Daoy (cell line): Measurements from ENCODE around the gene ARAP1. TPM values are rescaled to one million over a fixed set of nuclear protein-coding genes. Genes with fewer than 3 reads are reported as not detected.

Source experiments
- DNase-seq: peaks from one replicate; pipeline ENCODE4 v3.0.0-alpha.2; 2015; ENCODE audit warnings: low read depth
- total RNA-seq: library from RNA; depleted of rRNA; stranded (reverse); fragments of >200 nt; shearing (Covaris generic); gene quantifications from 2 replicates; pipeline ENCODE4 v1.2.3, GENCODE V29; 2014

ARAP1 gene
- total RNA-seq, 1 experiment from 2014 or later: 55.7 TPM

DNA sequence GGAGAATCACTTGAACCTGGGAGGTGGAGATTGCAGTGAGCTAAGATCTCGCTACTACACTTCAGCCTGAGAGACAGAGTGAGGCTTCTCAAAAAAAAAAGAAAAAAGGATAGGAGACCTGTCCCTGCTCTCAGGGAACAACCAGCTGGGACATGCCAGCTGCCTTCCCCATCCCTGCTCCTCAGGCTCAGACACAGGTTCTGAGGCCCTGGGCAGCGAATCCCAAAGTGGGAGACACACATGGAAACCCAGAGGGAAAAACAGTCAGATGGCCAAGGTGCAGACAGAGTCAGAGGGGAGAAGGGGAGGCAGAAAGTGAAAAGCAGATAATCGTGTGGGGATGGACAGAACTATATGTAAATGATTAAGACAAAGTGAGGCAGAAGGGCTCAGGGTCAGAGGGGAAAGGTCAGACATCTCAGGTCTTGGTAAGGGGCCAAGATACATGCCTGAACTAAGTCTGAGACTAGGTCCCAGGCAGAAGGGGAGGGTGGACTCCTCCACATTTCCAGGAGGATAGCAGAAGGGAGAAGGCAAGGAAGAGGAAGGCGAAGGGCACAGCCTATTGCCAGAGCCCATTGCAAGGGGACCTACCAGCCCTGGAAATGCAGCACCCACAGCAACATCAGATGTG is 27.4 kb upstream of the ARAP1 start:
- DNase-seq: no peak

DNA sequence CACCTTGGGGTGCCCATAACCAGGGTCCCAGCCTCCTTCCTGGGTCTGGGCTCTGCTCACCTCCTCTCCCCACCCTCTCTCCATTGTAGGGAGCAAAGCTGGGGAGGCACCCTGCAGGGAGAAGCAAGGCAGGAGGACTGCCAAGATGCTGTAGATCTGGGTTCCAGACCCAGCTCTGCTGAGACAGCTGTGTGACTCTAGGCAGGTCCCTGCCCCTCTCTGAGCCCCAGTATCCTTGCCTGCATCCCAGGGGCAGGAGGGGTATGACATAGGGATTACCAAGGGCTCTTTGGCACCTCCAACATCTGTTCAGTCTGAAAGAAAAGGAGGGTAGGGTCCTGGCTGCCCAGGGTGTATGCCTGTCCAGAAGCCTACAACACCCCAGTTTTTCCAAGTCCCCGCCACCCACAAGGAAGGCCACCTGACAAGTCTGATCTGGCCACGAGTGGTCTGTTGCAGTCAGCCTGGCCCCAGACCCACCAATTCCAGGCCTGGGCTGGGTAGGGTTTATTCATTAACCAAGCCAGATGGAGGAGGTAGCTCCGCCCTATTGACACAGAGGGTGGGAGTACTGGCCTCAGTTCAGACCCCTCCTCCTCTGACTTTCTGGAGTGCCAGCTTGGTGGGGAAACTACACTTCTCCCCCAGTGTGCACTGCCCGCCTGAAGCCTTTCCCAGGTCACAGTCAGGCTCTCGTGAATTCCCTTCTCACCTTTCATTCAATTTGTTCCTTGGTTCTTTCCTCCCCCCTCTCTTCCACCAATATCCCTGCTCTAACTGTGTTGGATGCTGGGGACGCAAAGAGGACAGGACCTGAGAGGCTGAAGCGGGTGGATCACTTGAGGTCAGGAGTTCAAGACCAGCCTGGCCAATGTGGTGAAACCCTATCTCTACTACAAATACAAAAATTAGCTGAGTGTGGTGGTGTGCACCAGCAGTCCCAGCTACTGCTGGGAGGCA is 26.6 kb upstream of the ARAP1 start:
- no peak for DNase-seq

DNA sequence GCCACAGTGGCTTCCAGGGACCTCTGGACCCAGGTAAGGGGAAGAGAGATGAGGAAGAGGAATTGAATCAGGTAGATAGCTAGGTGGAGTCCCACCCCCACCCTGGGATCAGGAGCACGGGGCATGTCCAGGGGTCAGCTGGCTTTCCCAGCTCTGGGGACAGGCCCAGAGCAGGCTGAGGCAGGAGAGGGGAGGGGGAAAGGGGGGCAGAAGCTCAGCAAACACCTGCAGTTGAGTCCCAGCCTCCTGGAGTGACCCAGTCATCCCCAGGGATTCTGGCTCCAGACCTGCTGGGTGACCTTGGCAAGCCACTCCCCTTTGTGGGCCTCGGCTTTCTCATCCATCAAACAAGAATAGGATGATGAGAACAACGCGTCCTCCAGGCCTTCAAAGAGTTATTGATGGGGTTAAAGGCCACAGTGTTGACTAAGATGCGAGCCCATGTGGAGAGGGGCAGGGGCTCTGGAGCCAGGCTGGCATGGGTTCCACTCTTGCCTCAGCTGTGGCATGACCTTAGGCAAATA is 25.6 kb upstream of the ARAP1 start:
- no peak for DNase-seq

DNA sequence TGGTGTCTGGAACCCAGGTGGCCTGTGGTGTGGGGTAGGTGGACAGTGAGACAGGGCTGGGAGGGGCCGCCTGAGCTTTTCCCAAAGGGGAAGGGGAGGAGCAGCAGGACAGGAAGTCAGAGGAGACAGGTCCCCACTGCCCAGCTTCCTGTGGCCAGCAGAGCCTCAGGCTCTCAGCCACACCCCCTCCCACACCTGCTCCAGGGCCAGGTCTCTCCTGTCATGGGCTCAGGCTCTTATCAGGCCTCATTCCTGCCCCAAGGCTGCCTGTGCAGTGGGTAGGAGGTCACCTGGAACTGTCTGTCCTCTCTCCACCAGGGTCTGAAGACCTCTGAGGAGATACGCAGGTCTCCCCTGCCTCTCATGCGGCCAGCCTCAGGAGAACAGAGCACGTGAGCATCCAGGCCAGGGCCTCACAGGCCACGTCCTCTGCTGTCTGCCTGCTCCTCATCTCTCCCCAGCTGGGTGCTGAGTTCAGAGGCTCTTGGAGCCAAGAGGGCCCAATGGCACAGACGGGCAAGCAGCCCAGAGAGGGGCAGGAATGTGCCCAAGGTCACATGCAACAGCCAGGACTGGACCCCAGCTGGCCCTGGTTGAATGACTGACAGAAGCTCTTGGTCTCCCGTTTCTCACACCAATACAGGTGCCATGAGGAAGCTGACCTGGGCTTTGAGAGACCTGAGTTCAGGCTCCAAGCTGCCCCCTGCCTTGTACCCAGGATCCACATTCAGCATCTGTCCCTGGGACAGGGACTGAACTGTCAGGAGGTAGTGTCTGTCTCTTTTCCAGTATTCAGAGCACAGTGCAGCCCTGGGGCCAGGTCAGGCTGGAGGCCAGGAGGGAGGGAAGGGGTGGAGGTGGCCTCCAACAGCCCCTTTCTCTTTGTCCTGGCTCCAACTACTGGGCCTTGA is 24.9 kb upstream of the ARAP1 start:
- peak; percentile 0 for DNase-seq

DNA sequence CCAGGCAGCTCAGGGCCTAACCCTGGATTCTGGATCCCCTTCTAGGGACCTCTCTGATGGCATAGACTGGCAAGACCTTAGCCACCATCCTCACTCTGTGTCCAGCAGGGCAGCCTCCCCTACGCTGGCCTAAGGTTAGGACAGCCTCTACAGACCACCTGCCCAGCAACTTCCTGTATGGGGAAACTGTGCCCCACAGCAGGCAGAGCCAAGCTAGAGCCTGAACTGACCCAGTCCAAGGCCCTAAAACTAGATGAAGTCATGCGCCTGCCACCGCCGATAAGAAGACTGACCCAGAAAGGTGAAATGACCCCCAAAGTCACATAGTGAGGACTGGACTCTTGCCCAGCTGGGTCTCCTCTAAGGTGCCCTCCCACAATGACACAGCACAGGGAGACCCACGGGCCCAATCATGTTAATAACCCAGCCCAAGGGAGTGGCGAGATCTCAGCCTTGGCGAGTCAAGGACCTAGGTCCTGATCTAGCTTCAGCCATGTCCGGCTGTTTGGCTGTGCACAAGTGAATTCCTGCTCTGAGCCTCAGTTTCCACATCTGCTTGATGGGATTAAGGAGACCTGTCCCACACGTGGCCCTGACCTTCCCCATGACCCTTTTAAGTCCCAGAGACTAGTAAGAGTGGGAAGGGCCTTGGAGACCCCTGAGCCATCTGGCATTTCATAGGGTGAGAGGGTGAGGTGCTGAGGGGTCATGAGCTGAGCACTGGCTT is 24.1 kb upstream of the ARAP1 start:
- no peak for DNase-seq

DNA sequence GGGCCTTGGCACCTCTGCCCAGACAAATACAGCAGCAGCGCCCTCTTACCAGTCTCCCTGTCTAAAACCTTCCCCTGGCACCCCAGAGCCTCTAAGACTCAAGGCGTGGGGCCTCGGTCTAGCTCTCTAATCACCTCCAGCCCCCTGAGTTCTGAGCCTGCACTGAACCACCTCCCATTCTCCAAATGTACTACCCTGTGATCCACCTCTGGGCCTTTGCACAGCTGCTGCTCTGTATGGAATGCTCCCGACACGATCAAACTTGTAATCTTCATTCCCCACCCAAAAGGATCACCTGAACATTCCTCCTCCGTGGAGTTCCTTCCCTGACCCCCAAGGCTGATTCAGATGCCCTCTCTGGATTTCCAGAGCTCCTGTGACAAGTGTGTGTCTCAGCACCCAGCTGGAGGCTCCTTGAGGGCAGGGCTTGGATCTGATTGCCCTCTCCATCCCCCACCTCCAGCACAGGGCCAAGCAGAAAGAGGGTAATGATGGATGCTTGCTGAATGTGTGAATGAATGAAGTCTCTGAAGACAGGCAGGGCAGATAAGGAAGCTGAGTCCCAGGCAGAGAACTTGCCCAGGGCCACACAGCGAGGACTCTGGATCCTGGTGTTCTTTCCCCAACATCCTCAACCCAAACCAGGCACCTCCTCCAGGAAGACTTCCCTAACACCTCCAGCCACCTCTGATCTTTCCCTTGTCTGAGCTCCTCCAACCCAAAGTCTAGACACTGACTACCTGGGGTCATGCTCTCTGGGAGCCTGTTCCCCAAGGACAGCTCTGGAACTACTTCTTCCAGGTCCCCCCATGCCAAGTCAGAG is 23.3 kb upstream of the ARAP1 start:
- no peak for DNase-seq

DNA sequence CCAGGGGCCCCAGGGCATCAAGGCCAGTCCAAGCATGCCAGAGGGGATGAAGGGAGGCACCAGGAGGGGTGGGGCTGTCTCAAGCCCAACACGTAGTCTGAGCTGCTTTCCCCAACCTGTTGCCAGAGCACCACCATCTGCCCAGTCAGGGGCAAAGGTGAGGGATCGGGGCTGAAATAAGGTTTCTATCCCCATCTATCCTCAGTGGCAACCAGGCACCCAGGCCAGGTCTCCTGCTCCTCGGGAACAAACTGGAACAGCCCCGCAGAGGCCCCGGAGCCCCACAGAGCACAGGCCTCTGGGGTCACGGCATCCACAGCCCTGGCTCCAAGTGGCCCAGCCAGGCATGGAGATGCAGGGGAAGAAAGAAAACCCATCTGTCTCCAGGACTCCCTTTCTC is 22.3 kb upstream of the ARAP1 start:
- no peak for DNase-seq

DNA sequence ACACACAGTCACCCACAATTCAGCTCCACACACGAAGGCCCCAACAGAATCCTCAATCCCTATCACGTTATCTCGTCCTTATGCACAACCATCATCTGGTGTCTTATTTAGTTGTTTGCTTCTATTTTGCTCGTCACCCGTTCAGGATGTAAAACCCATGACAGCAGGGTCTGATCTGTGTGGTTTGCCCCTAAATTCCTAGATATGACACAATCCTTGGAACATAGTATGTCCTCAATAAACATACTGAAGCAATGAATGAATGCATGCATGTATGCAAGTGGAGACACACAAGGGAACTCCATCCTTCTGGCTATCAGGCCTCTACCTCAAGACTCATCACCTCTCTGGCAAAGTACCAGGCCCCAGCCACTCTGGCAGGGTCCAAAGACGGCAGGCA is 21.5 kb upstream of the ARAP1 start:
- DNase-seq: no peak

DNA sequence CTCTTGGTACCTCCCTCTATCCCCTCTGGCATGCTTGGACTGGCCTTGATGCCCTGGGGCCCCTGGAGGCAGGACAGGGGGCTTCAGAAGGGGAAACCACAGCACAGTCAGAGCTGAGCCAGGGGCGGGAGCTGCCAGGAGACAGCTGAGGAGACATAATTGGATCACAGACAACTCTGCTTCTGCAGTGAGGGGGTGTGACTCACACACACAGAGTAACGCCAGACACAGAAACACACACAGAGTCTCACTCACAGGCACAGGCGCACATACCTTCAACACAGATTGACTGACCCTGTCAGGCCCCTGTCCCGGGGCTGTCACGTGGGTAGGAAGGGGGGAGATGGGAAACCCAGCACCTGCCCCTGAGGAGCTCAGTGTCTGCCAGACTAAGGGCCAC is 21.1 kb upstream of the ARAP1 start:
- DNase-seq: peak; percentile 84

DNA sequence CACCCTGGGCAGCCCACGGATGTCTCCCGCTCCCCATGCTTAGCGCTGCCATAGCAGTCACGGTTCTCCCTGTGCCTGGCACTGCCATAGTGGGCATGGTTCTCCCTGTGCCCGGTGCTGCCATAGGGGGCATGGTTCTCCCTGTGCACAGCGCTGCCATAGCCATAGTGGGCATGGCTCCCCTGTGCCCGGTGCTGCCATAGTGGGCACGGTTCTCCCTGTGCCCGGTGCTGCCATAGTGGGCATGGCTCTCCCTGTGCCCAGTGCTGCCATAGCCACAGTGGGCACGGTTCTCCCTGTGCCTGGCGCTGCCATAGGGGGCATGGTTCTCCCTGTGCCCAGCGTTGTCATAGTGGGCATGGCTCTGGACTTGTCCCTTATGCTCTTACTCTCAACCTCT is 19.9 kb upstream of the ARAP1 start:
- no peak for DNase-seq

DNA sequence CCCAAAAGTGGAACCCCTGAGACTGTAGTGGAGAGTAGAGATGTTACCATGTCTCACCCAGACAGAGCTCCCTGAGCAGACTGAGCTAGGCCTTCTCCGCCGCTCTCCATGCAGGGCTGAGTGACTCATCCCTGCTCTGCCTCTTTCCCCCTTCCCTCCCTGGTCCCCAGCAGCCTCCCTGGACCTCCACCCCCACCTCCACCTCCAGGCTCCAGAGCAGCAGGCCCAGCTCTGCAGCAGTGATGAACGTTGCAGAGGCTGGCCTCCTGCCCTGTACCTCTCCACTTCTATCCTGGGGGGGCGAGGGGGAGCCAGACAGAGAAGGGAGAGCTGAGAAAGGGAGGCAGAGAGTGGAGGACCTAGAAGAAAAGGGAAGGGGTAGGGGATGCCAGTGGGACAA is 19.3 kb upstream of the ARAP1 start:
- peak; percentile 79 for DNase-seq

DNA sequence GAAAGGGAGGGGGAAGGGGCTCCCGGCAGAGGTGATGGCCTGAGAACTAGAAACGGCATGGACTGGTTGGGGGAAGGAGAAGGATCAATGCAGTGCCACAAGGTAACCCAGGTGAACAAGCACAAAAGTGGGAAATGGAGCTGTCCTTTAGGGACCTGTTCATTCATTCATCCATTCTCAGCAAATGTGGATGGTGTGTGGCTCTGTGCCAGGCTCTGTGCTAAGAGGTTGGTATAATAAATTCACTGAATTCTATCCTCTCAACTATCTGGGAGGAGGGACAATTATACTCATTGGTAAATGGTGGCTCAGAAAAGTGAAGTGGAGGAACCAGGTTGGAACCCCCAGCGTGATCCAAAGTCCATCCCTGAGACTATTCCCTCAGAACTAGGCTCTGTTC is 18.6 kb upstream of the ARAP1 start:
- DNase-seq: no peak

DNA sequence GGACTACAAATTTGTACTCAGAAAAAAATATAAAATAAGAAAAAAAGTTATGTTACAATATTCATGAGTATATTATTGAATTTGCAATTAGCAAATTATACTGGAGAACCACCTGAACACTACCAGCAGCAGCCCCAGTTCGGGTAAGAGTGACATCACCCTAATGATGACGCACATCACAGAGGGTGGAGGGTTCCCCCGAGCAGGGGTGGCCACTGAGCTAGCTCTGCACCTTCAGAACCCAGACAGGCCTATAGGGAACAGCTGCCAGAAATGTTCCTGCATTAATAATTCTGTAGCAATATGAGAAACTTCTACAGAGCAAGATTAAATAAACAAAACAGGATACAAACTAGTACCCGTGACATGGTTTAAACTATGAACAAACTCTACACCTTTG is 17.5 kb upstream of the ARAP1 start:
- no peak for DNase-seq

DNA sequence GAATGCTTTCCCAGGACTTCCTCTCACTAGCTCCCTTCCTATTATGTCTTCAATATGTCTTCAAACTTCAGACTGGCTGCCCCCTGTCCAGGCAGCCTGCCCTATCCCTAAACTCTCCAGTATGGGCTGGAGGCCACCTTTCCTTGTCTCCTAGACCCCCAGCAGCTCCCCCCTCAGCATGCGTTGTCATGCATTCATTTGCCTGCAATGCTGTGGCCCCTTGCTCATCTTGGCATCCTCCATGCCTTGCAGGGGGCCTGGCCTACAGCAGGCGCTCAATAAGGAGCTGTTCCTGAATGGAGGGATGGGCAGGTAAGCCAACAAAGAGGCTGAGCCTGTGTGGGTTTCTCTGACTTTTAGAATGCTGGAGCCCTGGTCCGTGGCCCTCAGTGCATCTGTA is 16.4 kb upstream of the ARAP1 start:
- DNase-seq: no peak

DNA sequence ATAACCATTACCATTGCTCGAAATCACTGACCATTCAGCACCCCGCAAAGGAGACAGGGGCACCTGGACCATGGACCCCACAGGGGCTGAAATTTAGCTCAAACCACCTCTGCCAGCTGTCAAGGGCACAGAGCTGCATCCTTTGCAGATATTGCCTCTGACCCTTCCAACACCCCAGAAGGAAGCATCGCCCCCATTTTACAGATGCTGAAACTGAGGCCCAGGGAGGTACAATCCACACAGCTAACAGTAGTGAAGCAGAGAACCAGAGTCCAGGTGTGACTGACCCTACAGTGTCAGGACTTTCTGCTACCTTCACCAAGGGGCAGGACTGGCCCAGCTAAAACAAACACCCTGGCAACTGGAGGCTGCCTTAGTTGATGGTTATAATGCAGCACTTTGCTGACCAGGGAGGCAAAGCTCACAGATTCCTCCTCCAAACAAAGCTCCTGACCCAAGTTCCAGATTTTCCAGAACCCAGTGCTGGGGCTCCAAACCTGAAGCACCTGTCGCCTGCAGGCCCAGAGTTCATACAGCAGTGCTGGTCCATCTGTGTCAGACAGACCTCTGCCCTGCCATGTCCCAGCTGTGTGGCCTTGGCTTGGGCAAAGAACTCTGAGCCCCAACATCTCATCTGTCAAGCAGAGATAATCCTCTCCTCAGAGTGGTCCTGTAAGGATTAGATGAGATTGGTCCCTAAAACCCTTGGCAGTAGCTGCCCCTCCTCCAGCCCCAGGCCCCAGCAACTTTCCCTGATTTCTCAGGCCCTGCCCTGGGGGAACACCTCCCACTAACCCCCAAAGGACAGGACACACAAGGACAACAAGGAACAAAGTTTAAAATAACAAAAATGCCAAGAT is 15.2 kb upstream of the ARAP1 start:
- DNase-seq: no peak

DNA sequence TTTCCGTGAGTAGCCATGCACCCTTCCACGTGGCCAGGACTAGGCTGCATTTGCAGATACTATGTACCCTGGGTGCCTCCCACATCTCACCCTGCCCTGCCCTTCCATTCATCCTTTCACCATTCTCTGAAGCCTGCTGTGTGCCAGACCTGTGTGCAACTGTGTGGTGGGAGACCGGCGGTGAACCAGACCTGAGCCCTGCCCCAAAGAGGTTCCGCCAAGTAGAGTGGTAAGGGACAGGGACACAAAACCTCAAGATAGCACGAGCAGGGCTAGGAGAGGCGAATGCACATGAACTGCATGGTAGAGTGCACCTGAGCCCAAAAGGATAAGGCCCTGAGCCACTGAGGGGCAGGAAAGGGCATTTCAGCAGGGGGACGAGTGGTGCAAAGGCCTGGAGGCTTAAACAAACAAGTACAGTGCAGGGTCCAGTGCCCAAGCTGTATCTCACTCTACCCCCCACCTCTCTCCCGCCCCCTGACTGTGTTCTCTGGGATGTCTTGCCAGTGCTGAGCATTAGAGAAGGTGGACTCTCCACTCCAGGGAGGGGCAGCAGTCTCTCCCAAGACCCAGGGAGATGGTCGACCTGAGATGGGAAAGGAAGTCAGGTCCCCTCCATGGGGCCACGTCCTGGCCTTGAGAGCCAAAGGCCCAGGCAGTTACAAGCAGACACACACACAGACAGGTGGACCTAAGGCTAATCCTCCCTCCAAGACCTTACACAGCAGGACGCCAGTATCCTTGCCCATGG is 14.1 kb upstream of the ARAP1 start:
- no peak for DNase-seq

DNA sequence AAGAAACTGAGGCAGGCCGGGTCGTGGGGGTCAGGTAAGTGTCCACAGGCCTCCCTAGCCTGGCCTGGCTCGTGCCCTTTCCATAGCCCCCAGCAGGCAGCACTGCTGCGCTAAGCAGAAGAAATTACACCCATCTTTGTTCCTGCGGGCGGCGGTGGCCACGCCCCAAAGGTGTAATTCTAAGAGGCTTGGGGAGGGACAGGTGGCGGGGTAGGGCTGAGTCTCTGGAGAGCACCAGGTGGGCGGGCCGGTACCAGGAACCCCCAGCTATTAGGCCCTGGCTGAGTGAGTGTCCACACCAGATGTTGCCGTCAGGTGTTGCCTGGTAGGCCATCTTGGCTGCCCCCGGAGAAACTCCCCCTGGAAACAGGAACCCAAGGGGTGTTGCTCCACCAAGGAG is 12.3 kb upstream of the ARAP1 start:
- DNase-seq: no peak

DNA sequence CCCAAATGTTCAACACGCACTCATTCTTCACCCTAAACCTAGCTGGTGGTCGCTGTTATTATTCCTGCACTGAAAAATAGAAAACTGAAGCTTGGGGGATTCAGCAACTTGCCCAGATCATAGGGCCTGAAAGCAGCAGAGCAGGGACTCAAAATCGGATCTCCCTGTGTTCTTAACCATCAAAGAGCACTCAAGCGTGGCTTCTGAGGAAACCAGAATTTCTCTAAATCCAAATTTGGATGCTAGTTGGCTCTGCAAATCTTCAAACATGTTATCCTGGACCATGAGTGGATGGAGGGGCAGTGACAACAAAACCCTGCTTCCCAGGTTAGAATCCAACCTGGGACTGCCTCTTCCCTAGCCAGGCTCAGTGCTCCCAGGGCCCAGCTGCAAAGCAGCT is 11.6 kb upstream of the ARAP1 start:
- no peak for DNase-seq
